PC-9 (cell line): ENCODE measurements around the gene ZFP57. TPM values are rescaled to one million over a fixed set of nuclear protein-coding genes. Genes with fewer than 3 reads are reported as not detected.

Source experiments
- BruUV-seq: library from RNA; stranded (reverse); fragments of 400-500 nt; replicated peaks from 2 replicates; lab custom pipeline; 2021; lab: Mats Ljungman, UMichigan
- CTCF ChIA-PET: fragments of 300-600 bp; sonication (Branson Sonifier 250); formaldehyde crosslinking; loops from one replicate; lab custom pipeline; 2022; ENCODE audit warnings: antibody characterized with exemption; lab: Charles Lee
- POLR2A ChIA-PET: fragments of 300-600 bp; sonication (Branson Sonifier 250); formaldehyde crosslinking; loops from one replicate; lab custom pipeline; 2022; ENCODE audit warnings: antibody characterized with exemption; ENCODE audit not compliant: unreplicated experiment; lab: Charles Lee
- DNase-seq, 2 experiments: peaks; one replicate each; pipeline versions ENCODE4 v3.0.0 to v3.0.0-alpha.2; 2015 to 2022; ENCODE audit warnings: mixed read lengths in 1 of 2
- H2AFZ ChIP-seq: fragments of 200-600 bp; sonication (generic); 2 replicates; pipeline ENCODE4 v1.8.1; 2017; ENCODE audit warnings: antibody characterized with exemption
- H3F3A ChIP-seq: fragments of 200-600 bp; sonication (generic); 2 replicates; pipeline ENCODE4 v1.8.1; 2017; ENCODE audit warnings: antibody characterized with exemption, mild to moderate bottlenecking, low read depth; ENCODE audit not compliant: insufficient read depth
- H3K27ac ChIP-seq: fragments of 200-600 bp; sonication (generic); 2 replicates; pipeline ENCODE4 v1.6.1; 2016; ENCODE audit warnings: mixed run types
- H3K27me3 ChIP-seq: fragments of 200-600 bp; sonication (generic); 2 replicates; pipeline ENCODE4 v1.6.1; 2016; ENCODE audit warnings: low read depth, mixed run types; ENCODE audit not compliant: insufficient read depth
- H3K36me3 ChIP-seq: fragments of 200-600 bp; sonication (generic); 2 replicates; pipeline ENCODE4 v1.6.1; 2016; ENCODE audit warnings: low read depth, mixed run types
- H3K4me1 ChIP-seq: fragments of 200-600 bp; sonication (generic); replicated peaks from 2 replicates; pipeline ENCODE4 v1.6.1; 2016; ENCODE audit warnings: mixed run types; ENCODE audit not compliant: insufficient read depth
- H3K4me2 ChIP-seq: fragments of 200-600 bp; sonication (generic); 2 replicates; pipeline ENCODE4 v1.6.1; 2017; ENCODE audit warnings: mixed run types
- H3K4me3 ChIP-seq: fragments of 200-600 bp; sonication (generic); 2 replicates; pipeline ENCODE4 v1.6.1; 2016; ENCODE audit warnings: mixed run types
- H3K79me2 ChIP-seq: fragments of 200-600 bp; sonication (generic); 2 replicates; pipeline ENCODE4 v1.6.1; 2017; ENCODE audit warnings: low read depth, mixed run types
- H3K9me2 ChIP-seq: fragments of 200-600 bp; sonication (generic); 2 replicates; pipeline ENCODE4 v1.8.1; 2017; ENCODE audit warnings: mild to moderate bottlenecking; ENCODE audit not compliant: insufficient read depth
- H3K9me3 ChIP-seq: fragments of 200-600 bp; sonication (generic); 2 replicates; pipeline ENCODE4 v1.8.1; 2016; ENCODE audit warnings: low read depth; ENCODE audit not compliant: insufficient read depth
- H4K20me1 ChIP-seq: fragments of 200-600 bp; sonication (generic); 2 replicates; pipeline ENCODE4 v1.8.1; 2017; ENCODE audit not compliant: insufficient read depth
- EZH2 ChIP-seq: fragments of 200-600 bp; sonication (generic); IDR thresholded peaks from 2 replicates; pipeline ENCODE4 v1.8.0; 2017; ENCODE audit warnings: antibody characterized with exemption, low read depth
- intact Hi-C: fragments of 100-400 bp; cut with micrococcal nuclease; formaldehyde crosslinking; loops from one replicate; pipeline ENCODE4 v1.10.0; 2022; ENCODE audit not compliant: unreplicated experiment
- total RNA-seq: library from RNA; stranded (reverse); gene quantifications from 2 replicates; pipeline ENCODE4 v1.2.3, GENCODE V29; 2021
- TF ChIP-seq, protein P1 (sequence below): fragments of 200-600 bp; sonication (generic); conservative IDR thresholded peaks from 2 replicates; pipeline ENCODE4 v1.6.1; 2017; ENCODE audit warnings: mixed run types, antibody characterized with exemption, mild to moderate bottlenecking, moderate library complexity

Gene ZFP57
- total RNA-seq, 1 experiment from 2014 or later, result 1.1 TPM

- DNase-seq, result peak in 1 of 2 experiments; percentile 33
- no peaks in the 10 kb centered on the region for H3K27me3 ChIP-seq
- H4K20me1 ChIP-seq, result no peaks in the 10 kb centered on the region
- H2AFZ ChIP-seq, result no peak overlapping the region
- H3F3A ChIP-seq, result no peaks in the 10 kb centered on the region
- no peaks in the 10 kb centered on the region for H3K36me3 ChIP-seq
- intact Hi-C loops, result loop anchor here (1.0 kb wide), 1 partner anchor 48 kb away; no protein-coding TSS in a partner anchor
- CTCF ChIA-PET, result interaction anchor here (0.6 to 2.2 kb wide), 6 partner anchors 19 to 343 kb away, joined by 3 to 38 read pairs (median 4); no protein-coding TSS in a partner anchor
- no peaks in the 10 kb centered on the region for H3K79me2 ChIP-seq
- TF ChIP-seq EZH2, result no peak
- TF ChIP-seq, protein P1, sequence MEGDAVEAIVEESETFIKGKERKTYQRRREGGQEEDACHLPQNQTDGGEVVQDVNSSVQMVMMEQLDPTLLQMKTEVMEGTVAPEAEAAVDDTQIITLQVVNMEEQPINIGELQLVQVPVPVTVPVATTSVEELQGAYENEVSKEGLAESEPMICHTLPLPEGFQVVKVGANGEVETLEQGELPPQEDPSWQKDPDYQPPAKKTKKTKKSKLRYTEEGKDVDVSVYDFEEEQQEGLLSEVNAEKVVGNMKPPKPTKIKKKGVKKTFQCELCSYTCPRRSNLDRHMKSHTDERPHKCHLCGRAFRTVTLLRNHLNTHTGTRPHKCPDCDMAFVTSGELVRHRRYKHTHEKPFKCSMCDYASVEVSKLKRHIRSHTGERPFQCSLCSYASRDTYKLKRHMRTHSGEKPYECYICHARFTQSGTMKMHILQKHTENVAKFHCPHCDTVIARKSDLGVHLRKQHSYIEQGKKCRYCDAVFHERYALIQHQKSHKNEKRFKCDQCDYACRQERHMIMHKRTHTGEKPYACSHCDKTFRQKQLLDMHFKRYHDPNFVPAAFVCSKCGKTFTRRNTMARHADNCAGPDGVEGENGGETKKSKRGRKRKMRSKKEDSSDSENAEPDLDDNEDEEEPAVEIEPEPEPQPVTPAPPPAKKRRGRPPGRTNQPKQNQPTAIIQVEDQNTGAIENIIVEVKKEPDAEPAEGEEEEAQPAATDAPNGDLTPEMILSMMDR, result peak; percentile 63
- H3K4me3 ChIP-seq, result no peak overlapping the region
- no TSS peak for BruUV-seq
- no peak overlapping the region for H3K4me2 ChIP-seq
- no peak overlapping the region for H3K27ac ChIP-seq
- peaks cover 8% of the 10 kb centered on the region; the same call in 1 of the 2 replicates for H3K9me3 ChIP-seq
- H3K4me1 ChIP-seq, result no peaks in the 10 kb centered on the region
- H3K9me2 ChIP-seq, result no peaks in the 10 kb centered on the region
- POLR2A ChIA-PET, result no interaction called here
Observed at GRCh38 chr6:29696147-29697125, 15.5 kb upstream of the ZFP57 start.

DNA sequence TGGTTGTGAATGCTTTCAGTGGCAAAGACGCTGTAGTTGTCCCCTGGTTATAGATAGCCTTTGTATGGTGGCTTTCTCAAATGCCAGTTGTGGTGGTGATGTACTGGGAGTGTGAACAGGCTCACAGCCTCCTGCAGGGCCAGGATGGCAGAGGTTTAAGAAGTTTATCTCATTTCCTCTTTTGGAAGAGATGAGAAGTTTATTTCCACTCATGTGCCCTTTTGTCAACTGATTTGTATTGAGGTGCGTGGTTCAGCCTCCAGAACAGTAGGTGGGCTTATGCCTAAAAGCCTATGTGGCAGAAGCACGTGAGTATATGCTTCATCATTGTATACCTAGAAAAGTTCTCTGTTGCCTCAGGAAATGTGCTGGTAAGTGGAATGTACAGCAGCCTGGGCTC is 13.7 kb upstream of the ZFP57 start:
- H3K27ac ChIP-seq, result no peak overlapping the region
- ChIA-PET CTCF (interaction anchor here (0.6 to 0.7 kb wide), 2 partner anchors 44 to 131 kb away, joined by 3 to 4 read pairs; no protein-coding TSS in a partner anchor), POLR2A (no interaction called here)
- TF ChIP-seq EZH2, result no peak
- TF ChIP-seq, protein P1, result no peak
- H3K4me2 ChIP-seq, result no peak overlapping the region
- BruUV-seq, result no TSS peak
- no peak for DNase-seq
- no peaks in the 10 kb centered on the region for H3K27me3 ChIP-seq
- H3K4me3 ChIP-seq, result no peak overlapping the region
- no peaks in the 10 kb centered on the region for H3K36me3 ChIP-seq
- no peaks in the 10 kb centered on the region for H3K4me1 ChIP-seq
- no peaks in the 10 kb centered on the region for H4K20me1 ChIP-seq
- H3K9me2 ChIP-seq, result no peaks in the 10 kb centered on the region
- H3K9me3 ChIP-seq, result peaks cover 8% of the 10 kb centered on the region; the same call in 1 of the 2 replicates
- no peak overlapping the region for H2AFZ ChIP-seq
- H3K79me2 ChIP-seq, result no peaks in the 10 kb centered on the region
- intact Hi-C loops, result no loop called here
- no peaks in the 10 kb centered on the region for H3F3A ChIP-seq

GRCh38 chr6:29685718-29686326 is 4.9 kb upstream of the ZFP57 start:
- Histone ChIP-seq H3K27me3 (no peaks in the 10 kb centered on the region), H2AFZ (no peak overlapping the region), H3K4me1 (no peaks in the 10 kb centered on the region), H3K27ac (no peak overlapping the region), H3K79me2 (no peaks in the 10 kb centered on the region), H3K9me3 (no peaks in the 10 kb centered on the region), H4K20me1 (no peaks in the 10 kb centered on the region), H3K4me3 (no peak overlapping the region), H3F3A (no peaks in the 10 kb centered on the region), H3K9me2 (no peaks in the 10 kb centered on the region), H3K36me3 (no peaks in the 10 kb centered on the region), H3K4me2 (no peak overlapping the region)
- no peak for TF ChIP-seq EZH2
- TF ChIP-seq, protein P1, result 0 out of 2 replicates have a peak, but pooled peaks have one; percentile 33
- ChIA-PET CTCF (interaction anchor here (0.8 to 1.4 kb wide), 2 partner anchors 31 to 36 kb away, joined by 3 to 13 read pairs; no protein-coding TSS in a partner anchor), POLR2A (no interaction called here)
- DNase-seq, result peak in 1 of 2 experiments; percentile 53
- BruUV-seq, result no TSS peak
- intact Hi-C loops, result loop anchor here (1.0 kb wide), 1 partner anchor 36 kb away; no protein-coding TSS in a partner anchor
